Ovary (tissue), 3 donors: Measurements from ENCODE around the gene ARHGAP18.

Experiments used
- POLR2A ChIP-seq: fragments of 450-650 bp; IDR thresholded peaks from one replicate; pipeline ENCODE4 v1.6.1; 2017; ENCODE audit warnings: antibody characterized with exemption, mild to moderate bottlenecking, moderate library complexity
- TF ChIP-seq, protein P1 (sequence below), 3 donors: fragments of 450-650 bp in 2 of 3; fragments of 200-600 bp in 1 of 3; IDR thresholded peaks; one replicate each; pipeline versions ENCODE4 v1.5.1 to v1.8.0; 2016 to 2022; ENCODE audit warnings: antibody characterized with exemption in 3 of 3, mild to moderate bottlenecking in 1 of 3
- donor health status: DM: no; HTN: no; CAD: no.

DNA sequence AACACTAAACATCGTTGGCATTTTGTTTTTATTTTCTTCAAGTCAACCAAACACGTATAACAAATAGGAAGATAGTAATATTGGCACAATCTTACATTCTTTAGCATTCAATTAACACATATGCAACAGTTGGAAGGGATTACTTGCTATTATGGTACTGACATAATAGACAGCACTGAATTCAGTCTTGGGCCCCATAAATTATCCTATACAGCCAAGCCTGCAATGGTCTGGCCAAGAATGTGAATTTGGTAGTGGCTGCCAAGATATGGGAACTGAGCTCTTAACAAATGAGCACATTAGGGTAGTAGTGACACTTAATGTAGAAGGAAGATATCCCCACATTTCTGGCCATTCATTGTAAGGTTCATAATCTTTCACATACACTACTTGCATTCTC lies 44.8 kb upstream of the ARHGAP18 start:
- TF ChIP-seq, protein P1, sequence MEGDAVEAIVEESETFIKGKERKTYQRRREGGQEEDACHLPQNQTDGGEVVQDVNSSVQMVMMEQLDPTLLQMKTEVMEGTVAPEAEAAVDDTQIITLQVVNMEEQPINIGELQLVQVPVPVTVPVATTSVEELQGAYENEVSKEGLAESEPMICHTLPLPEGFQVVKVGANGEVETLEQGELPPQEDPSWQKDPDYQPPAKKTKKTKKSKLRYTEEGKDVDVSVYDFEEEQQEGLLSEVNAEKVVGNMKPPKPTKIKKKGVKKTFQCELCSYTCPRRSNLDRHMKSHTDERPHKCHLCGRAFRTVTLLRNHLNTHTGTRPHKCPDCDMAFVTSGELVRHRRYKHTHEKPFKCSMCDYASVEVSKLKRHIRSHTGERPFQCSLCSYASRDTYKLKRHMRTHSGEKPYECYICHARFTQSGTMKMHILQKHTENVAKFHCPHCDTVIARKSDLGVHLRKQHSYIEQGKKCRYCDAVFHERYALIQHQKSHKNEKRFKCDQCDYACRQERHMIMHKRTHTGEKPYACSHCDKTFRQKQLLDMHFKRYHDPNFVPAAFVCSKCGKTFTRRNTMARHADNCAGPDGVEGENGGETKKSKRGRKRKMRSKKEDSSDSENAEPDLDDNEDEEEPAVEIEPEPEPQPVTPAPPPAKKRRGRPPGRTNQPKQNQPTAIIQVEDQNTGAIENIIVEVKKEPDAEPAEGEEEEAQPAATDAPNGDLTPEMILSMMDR (IDR thresholded peaks at IDR 0.05): no peak
- TF ChIP-seq POLR2A: no peak
